Non-pigmented ciliary epithelial cell (primary cell): ENCODE data around the gene DNASE1.

Experiments
- DNase-seq: peaks from one replicate; pipeline ENCODE4 v3.0.0-alpha.2; 2010; ENCODE audit warnings: low read depth

The DNASE1 gene

GRCh38 chr16:3698941-3699340 lies 44.5 kb downstream of the DNASE1 start:
- no peak for DNase-seq

GRCh38 chr16:3701531-3701930 lies 47.0 kb downstream of the DNASE1 start:
- DNase-seq, result no peak

GRCh38 chr16:3702082-3702481 lies 47.6 kb downstream of the DNASE1 start:
- DNase-seq, result no peak

GRCh38 chr16:3706253-3707012 lies 51.9 kb downstream of the DNASE1 start:
- DNase-seq, result no peak
